ENCODE results near the gene NUP42.

GRCh38 chr7:23212841-23213240, 31.0 kb downstream of the NUP42 start:
- TF ChIP-seq CTCF (optimal IDR thresholded peaks at IDR 0.05 in 1 of 3, IDR thresholded peaks at IDR 0.05 in 1 of 3, conservative IDR thresholded peaks at IDR 0.05 in 1 of 3; ENCODE audit: extremely low read depth in 1 of 3, insufficient read depth in 2 of 3, low read length in 3 of 3) (no peak), EZH2 (IDR thresholded peaks at IDR 0.05; ENCODE audit: low read length) (no peak)

Measured in keratinocyte (primary cell).